Germinal center (tissue), 1 donor: Measurements from ENCODE around the gene NPEPL1.
"Not testable (repeated sequence)": the region's sequence is repeated elsewhere in the genome, so short reads cannot be mapped to it uniquely, and the experiment has no call there.

Experiments
- DNase-seq: peaks from one replicate; pipeline ENCODE4 v3.0.0; 2012; ENCODE audit warnings: mixed read lengths, low spot score

Gene NPEPL1

GRCh38 chr20:58692579-58693225, at the start of gene NPEPL1:
TSS of gene NPEPL1 (plus strand) at chr20:58692800. CDS start at chr20:58692901, 101 bp downstream.
- DNase-seq: peak; percentile 92

GRCh38 chr20:58642896-58643295, 49.7 kb upstream of the NPEPL1 start:
- not testable (repeated sequence) for DNase-seq

GRCh38 chr20:58645412-58645968, 47.1 kb upstream of the NPEPL1 start:
- DNase-seq: no peak

GRCh38 chr20:58646257-58646656, 46.3 kb upstream of the NPEPL1 start:
- no peak for DNase-seq

- no peak for DNase-seq
Measured at GRCh38 chr20:58646703-58647102, 45.9 kb upstream of the NPEPL1 start.

GRCh38 chr20:58647162-58647795, 45.3 kb upstream of the NPEPL1 start:
- DNase-seq: no peak

GRCh38 chr20:58647796-58648501, 44.7 kb upstream of the NPEPL1 start:
- no peak for DNase-seq

- not testable (repeated sequence) for DNase-seq
Measured at GRCh38 chr20:58648502-58648825, 44.1 kb upstream of the NPEPL1 start.

- peak; percentile 51 for DNase-seq
Measured at GRCh38 chr20:58649288-58650180, 43.1 kb upstream of the NPEPL1 start.

- DNase-seq: peak; percentile 64
Measured at GRCh38 chr20:58650181-58650775, 42.3 kb upstream of the NPEPL1 start.

GRCh38 chr20:58650776-58651558, 41.6 kb upstream of the NPEPL1 start, which contains the start of gene STX16:
TSS of gene STX16 (plus strand) at chr20:58651283. CDS start at chr20:58652007, 724 bp downstream.
- DNase-seq: peak; percentile 92

GRCh38 chr20:58651559-58651945, 41.0 kb upstream of the NPEPL1 start:
- DNase-seq: no peak

- peak; percentile 91 for DNase-seq
Measured at GRCh38 chr20:58651946-58652605, 40.5 kb upstream of the NPEPL1 start.

GRCh38 chr20:58652606-58653294, 39.9 kb upstream of the NPEPL1 start:
- DNase-seq: no peak

- no peak for DNase-seq
Measured at GRCh38 chr20:58654337-58654736, 38.3 kb upstream of the NPEPL1 start.

- DNase-seq: no peak
Measured at GRCh38 chr20:58655328-58656107, 37.1 kb upstream of the NPEPL1 start.

- no peak for DNase-seq
Measured at GRCh38 chr20:58656831-58657230, 35.8 kb upstream of the NPEPL1 start.

- DNase-seq: no peak
Measured at GRCh38 chr20:58657262-58657661, 35.3 kb upstream of the NPEPL1 start.

- no peak for DNase-seq
Measured at GRCh38 chr20:58657986-58658385, 34.6 kb upstream of the NPEPL1 start.
